Stimulated activated naive CD4-positive, alpha-beta T cell treated with Interleukin-2 at 50 U/mL for 16 hours (primary cell): ENCODE results near the gene MFGE8.

ENCODE experiments used
- DNase-seq: peaks from one replicate; lab custom pipeline; 2025; lab: John Stamatoyannopoulos, UW

The MFGE8 gene

GRCh38 chr15:88920186-88920891 lies 7.2 kb upstream of the MFGE8 start:
- DNase-seq, result no peak

GRCh38 chr15:88918738-88919137 lies 5.6 kb upstream of the MFGE8 start:
- DNase-seq, result peak; percentile 45

DNA sequence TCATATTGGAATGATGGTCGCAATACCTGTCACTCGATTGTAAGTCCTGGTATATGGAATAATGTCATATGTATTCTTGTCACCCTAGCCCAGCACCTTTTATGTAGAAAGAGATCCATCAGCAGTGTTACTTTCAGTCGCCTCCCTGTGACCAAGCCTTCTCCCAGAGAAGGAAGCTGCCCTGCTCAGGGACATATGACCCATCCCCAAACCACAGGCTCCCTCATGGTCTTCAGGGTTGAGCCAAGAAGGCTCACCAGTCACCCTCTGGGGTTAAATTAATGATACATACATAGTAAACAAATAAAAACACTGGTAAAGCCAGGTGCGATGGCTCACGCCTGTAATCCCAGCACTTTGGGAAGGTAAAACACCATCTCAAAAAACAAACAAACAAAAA lies 4.6 kb upstream of the MFGE8 start:
- no peak for DNase-seq

DNA sequence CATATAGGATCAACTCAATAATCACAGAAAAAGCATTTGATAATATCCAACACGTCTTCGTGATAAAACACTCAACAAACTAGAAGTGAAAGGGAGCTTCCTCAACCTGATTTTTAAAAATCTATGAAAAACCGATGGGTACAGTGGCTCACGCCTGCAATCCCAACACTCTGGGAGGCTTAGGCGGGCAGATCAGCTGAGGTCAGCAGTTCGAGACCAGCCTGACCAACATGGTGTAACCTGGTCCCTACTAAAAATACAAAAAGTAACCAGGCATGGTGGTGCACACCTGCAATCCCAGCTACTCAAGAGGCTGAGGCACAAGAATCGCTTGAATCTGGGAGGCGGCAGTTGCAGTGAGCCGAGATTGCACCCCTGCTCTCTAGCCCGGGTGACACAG lies 2.2 kb upstream of the MFGE8 start:
- no peak for DNase-seq

DNA sequence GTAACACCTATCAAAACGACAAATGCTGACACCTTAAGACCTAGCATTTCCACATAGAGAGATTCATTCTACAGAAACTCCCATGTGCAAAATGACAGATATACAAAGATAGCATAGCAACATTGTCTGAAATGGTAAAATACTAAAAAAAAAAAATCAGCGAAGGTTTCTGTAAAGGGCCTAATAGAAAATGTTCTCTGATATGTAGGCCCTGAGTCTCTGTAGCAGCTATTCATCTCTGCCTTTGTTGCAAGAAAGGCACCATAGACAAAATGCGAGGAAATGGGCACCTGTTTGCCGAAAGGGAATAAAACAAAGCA lies 631 bp upstream of the MFGE8 start:
- DNase-seq, result no peak

DNA sequence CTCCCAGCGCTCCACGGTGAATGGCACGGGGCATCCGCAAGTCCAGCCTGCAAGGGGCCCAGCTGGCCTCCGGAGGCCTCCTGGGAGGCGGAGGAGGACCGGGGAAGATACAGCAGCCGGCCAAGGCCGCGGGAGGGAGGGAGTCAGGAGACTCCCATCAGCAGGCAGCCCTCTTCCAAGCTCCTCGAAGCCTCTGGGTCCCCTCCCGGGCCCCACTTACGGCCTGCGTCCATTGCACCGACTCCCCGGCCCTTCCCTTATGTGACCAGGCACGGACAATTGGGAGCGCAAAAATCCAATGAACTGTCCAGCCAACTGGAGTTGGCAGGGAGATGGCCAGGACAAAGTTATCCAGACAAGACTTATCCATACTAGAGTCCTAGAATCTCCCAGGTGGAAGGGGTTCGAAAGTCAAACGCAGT lies 668 bp downstream of the MFGE8 start:
- DNase-seq, result no peak

- no peak for DNase-seq
Measured at GRCh38 chr15:88911766-88912118, 1.4 kb downstream of the MFGE8 start.

DNA sequence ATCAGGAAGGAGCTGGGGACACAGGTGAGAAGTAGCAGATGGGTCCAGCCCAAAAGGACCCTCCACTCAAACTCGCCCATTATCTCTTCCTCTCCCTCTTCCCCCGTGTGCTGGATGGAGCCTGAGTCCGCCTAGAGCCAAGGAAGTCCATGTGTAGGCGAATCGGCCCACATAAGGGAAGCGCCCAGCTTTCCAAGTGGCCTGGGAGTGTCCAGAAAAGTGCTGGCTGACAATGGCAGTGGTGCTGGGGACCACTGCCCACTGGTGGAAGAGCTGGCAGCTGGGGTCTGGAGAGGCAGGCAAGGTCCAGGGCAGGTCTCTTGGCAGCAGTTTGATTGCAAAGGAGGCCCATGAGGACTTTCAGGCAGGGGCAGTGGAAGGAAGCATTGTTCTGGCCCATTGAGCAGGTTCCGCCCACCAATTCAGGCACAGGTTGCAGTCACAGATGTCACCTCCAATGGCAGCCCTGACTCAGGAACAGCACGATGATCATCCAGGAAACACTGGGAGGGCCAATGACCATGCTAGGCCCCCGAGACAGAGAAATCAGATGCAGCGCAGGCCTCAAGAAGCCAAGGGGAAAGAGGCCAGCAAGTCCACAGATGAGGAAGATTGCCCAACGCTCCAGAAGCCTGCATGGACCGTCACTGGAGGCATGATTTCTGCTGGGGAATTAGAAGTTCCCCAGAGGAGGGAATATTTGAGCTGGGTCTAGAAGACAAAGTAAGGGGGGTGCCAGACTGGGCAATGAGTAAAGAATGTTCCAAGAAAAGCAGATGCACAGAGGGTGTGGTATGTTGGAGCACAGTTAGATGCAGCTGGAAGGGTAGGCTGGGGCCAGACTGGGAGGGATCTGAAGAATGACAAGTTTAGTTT lies 3.0 kb downstream of the MFGE8 start:
- no peak for DNase-seq

DNA sequence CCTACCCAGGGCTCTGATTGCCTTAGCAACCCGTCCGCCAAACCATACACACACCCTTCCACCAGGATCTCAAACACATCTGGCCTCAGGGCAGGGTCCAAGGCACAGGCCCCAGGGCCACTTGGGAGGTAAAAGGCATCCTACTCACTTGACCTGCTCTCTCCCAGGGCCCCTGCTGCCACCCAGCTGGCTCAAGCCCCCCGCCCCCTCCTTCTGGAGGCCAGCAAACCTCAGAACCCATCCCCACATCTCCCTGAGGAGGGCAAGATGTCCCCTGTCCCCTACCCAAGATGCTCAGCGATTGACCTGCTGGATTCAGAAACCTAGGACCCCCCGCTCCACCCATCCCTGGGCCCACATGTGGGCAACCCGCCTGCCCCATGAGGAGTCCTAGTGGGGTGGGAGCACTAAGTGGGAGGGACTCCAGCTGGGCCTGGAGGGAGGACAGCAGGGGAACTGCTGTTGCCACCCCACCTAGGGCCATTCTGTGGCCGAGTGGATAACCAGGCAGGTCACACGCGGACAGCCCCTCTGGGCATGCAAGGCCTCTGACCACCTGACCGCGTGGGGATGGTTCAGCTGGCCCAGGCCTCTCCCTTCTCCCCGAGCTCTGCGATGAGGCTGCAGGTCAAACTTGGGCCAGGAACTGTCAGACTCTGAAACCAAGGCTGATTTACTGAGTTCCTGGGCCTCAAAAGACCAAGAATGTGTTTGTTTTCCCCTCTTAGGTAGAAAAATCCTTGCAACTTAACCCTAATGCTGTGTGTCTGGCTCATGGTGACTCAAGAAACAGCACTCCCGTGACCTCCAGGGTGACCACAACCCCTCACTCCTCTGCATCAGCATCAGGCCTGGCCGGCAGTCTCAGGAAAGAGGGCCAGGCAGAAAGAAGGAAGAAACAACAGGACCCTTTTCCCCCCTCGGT lies 4.2 kb downstream of the MFGE8 start:
- no peak for DNase-seq

- no peak for DNase-seq
Measured at GRCh38 chr15:88908123-88908522, 5.1 kb downstream of the MFGE8 start.

DNA sequence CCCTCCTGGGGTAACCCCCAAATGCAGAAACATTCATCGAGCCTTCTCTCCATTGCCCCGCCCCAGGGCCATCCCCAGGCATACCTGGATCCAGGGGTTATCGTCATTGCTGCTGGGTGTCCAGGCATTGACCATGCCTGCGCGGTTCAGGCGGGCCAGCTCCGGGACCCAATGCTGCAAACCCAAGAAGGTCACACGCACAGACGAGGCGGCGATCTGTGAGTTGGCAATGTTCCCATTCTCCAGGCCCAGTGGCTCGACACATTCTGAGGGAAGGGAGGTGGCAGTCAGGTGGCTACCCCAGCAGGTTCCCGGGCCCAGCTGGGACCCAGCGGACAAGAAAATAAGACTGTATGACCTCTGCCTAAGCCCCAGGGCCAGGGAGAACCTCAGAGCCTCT lies 6.1 kb downstream of the MFGE8 start:
- DNase-seq, result no peak

DNA sequence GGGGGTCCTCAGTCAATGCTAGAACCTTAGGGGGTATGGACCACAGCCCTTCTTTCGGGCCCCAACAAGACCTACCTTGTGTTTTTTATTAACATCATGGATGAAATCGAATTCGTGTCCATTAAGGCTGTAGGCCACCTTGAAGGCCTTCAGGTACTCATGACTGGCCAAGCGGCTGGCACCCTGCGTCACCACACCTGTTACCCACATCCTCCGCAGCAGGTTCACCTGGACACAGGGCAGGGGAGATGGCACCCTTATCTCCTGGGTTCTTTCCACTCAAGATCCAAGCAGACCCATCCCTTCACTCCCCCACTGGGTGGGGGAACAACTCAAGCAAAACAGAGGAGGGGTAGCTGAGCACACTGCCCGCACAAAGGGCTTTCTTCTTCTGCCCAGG lies 6.6 kb downstream of the MFGE8 start:
- no peak for DNase-seq

GRCh38 chr15:88906130-88906529 lies 7.0 kb downstream of the MFGE8 start:
- DNase-seq, result no peak

DNA sequence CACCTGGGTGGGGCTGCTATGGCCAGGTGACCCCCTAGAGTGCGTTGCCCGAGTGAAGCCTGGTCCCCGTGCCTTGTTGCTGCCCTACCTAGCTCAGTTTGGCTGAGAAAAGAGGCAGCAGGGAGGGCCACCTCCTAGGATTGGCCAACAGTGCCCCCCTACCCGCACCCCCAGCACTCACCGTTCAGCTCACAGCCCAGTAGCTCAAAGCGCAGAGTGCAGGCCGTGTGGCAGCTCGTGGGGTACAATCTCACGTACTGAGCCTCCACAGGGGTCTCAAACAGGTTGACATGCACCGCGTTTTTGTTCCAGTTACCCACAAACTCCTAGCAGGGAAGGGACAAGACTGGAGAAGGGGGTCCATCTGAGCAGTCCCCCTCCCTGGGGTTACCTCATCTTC lies 7.6 kb downstream of the MFGE8 start:
- no peak for DNase-seq

DNA sequence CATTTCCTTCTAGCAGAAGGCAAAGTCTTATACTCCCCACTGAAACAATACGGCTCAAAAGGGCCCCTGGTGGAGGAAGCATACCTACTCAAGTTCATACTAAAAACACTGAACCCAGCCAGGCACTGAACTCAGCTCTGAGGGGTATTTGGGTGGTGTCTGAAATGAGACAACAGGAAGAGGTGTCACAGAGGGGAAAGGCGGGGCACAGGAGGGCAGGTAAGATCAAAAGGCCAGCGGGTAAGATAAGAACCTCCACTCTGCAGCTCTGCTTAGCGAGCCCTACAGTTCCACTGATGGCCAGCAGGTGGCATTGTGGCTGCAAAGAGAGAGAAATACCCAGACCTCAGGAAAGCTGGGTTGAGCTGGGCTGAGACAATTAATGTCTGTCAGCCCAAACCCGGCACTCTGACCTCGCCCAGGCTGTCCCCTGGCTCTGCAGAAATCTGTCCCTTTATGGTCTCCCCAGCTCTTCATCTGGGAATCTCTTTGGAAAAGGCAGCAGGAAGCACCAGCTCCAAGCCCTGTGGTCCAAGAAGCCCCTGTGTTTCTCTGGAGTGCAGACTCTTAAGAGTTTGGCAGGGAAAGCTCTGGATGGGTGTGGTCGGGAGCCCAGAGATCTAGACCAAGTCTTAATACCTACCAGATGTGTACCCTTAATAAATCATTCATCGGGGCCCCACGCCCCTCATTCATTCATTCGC lies 8.4 kb downstream of the MFGE8 start:
- peak; percentile 85 for DNase-seq

- no peak for DNase-seq
Measured at GRCh38 chr15:88904257-88904623, 8.9 kb downstream of the MFGE8 start.

DNA sequence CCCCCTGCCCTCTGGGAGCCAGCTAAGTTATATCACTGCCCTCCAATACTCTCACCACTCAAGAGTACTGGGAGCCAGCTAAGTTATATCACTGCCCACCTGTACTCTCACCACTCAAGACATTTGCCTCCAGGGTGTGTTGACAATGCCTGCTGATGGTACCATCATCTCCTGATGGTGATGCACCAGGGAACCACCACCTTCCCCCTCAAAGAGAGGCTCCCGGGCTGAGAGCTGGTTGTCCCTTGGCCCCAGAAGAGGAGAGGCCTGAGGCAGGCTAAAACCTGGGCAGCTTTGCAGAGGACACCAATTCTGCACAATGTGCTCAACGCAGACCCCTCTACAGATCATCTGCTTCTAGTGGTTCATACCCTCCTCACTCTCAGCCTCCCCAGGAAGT lies 10.3 kb downstream of the MFGE8 start:
- no peak for DNase-seq

GRCh38 chr15:88902221-88902835 lies 10.9 kb downstream of the MFGE8 start:
- DNase-seq, result no peak

DNA sequence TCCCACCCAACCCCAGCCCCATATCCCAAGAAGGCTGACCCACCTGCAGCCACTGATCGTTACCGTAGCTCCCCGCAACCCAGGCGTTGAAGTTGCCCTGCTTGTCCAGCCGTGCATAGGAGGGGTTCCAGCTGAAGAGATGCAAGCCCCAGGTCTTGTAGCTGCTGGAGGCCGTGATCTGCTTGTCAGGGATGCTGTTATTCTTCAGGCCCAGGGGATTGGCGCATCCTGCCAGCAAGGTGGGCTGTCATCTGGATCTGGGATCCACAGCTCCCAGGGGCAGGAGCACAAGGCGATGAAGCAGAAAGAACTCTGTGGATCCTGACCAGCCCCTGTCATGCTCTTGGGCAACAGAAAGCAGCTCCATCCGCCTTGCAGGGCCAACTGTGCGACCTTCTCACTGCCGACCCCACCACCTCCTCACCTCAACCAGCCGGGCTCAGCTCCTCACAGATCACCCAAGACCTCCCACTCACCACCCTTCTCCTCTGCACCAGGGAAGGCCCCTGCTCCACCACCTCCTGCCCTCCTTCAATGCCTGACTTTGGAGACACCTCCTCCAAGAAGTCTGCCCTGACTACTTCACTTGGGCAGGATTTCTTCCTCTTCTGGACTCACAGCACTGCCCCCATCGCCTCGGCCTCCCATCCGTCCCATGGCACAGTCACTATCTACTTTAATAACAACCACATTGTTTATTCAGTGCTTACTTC lies 11.5 kb downstream of the MFGE8 start:
- DNase-seq, result no peak

GRCh38 chr15:88900982-88901418 lies 12.2 kb downstream of the MFGE8 start:
- no peak for DNase-seq
